Ishikawa (cell line): Measurements from ENCODE around the gene OLFML1.

Experiments
- CEBPB ChIP-seq: IDR thresholded peaks from 2 replicates; pipeline ENCODE4 v1.6.1; 2012
- CREB1 ChIP-seq: IDR thresholded peaks from 2 replicates; pipeline ENCODE4 v1.6.1; 2012; ENCODE audit warnings: low read depth
- EGR1 ChIP-seq: IDR thresholded peaks from 2 replicates; pipeline ENCODE4 v1.6.1; 2012
- EP300 ChIP-seq: IDR thresholded peaks from 2 replicates; pipeline ENCODE4 v1.6.1; 2012; ENCODE audit warnings: borderline replicate concordance
- FOXM1 ChIP-seq: IDR thresholded peaks from 2 replicates; pipeline ENCODE4 v1.6.1; 2012; ENCODE audit warnings: low read depth, borderline replicate concordance
- NFIC ChIP-seq: IDR thresholded peaks from 2 replicates; pipeline ENCODE4 v1.6.1; 2012
- RAD21 ChIP-seq: IDR thresholded peaks from 2 replicates; pipeline ENCODE4 v1.6.1; 2012; ENCODE audit warnings: low read depth
- TAF1 ChIP-seq: IDR thresholded peaks from 2 replicates; pipeline ENCODE4 v1.6.1; 2012; ENCODE audit warnings: low read depth, mild to moderate bottlenecking
- TCF12 ChIP-seq: IDR thresholded peaks from 2 replicates; pipeline ENCODE4 v1.6.1; 2012; ENCODE audit warnings: low read depth
- TEAD4 ChIP-seq: IDR thresholded peaks from 2 replicates; pipeline ENCODE4 v1.6.1; 2012
- YY1 ChIP-seq: IDR thresholded peaks from 2 replicates; pipeline ENCODE4 v1.6.1; 2012; ENCODE audit warnings: low read depth
- ZBTB7A ChIP-seq: IDR thresholded peaks from 2 replicates; pipeline ENCODE4 v1.6.1; 2012; ENCODE audit warnings: low read depth
- TF ChIP-seq, protein P1 (sequence below): IDR thresholded peaks from 2 replicates; pipeline ENCODE4 v1.6.1; 2012
- TF ChIP-seq, protein P2 (sequence below): IDR thresholded peaks from 2 replicates; pipeline ENCODE4 v1.6.1; 2012
- TF ChIP-seq, protein P3 (sequence below): IDR thresholded peaks from 2 replicates; pipeline ENCODE4 v1.6.1; 2012; ENCODE audit warnings: low read depth, mild to moderate bottlenecking

The OLFML1 gene

DNA sequence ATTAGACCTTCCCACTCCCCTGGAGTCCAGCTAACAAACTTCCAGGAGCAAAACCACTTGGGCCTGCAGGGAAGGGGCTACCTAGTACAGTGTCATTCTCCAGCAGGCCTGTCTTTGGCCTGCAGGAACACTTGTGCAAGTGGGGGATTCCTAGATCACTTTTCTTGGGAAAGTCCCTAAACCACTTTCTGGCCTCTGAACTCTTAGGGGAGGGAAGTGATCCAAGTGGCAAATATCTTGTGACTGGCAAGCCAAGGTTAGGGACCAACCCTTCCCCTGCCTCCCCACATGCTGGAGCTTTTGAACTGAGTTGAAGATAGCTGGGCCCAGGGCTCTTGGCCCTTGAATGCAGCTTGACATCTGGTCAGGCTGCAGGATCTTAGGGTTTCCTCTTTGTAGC, 45.7 kb downstream of the OLFML1 start:
- no peak for TF ChIP-seq EGR1
- TF ChIP-seq, protein P1, sequence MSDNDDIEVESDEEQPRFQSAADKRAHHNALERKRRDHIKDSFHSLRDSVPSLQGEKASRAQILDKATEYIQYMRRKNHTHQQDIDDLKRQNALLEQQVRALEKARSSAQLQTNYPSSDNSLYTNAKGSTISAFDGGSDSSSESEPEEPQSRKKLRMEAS = no peak
- TF ChIP-seq CREB1 = no peak
- TF ChIP-seq FOXM1 = no peak
- TF ChIP-seq, protein P2, sequence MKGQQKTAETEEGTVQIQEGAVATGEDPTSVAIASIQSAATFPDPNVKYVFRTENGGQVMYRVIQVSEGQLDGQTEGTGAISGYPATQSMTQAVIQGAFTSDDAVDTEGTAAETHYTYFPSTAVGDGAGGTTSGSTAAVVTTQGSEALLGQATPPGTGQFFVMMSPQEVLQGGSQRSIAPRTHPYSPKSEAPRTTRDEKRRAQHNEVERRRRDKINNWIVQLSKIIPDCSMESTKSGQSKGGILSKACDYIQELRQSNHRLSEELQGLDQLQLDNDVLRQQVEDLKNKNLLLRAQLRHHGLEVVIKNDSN = no peak

DNA sequence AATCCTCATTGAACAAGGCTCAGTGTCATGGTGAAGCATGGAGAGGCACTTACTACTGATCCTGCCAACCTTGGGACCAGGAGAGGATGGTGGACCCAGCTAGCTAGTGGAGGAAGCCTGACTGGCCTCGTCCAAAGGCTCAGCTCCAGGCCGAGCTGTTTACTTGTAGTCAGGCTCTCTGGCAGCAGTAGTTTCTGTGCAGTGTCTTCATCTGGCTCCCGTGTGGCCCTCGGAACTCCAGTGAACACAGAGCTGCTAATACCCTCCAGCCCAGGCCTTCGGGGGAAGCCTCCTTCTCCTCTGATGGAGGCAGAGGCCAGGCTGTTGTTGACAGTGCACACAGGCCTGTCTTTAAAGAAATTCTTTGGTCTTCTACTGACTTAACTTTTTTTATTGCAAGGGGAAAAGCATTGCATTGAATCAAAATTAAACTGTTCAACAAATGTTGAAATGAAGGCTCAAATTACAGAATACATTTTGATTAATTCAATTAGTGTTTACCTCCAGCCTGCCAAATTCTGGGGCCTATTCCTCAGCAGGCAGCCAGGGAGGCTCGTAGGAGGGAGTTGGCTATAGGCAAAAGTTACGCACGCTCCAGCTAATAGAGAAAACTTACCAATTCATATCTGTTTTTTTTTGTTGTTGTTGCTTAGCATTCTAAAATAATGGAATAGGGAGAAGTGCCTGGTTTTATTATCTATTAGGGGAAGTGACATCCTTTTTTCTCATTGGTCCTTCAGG, 47.3 kb downstream of the OLFML1 start:
- TF ChIP-seq, protein P1 = no peak
- TF ChIP-seq ZBTB7A (no peak), EP300 (no peak), CREB1 (no peak), TCF12 (no peak), TEAD4 (no peak), RAD21 (no peak)

DNA sequence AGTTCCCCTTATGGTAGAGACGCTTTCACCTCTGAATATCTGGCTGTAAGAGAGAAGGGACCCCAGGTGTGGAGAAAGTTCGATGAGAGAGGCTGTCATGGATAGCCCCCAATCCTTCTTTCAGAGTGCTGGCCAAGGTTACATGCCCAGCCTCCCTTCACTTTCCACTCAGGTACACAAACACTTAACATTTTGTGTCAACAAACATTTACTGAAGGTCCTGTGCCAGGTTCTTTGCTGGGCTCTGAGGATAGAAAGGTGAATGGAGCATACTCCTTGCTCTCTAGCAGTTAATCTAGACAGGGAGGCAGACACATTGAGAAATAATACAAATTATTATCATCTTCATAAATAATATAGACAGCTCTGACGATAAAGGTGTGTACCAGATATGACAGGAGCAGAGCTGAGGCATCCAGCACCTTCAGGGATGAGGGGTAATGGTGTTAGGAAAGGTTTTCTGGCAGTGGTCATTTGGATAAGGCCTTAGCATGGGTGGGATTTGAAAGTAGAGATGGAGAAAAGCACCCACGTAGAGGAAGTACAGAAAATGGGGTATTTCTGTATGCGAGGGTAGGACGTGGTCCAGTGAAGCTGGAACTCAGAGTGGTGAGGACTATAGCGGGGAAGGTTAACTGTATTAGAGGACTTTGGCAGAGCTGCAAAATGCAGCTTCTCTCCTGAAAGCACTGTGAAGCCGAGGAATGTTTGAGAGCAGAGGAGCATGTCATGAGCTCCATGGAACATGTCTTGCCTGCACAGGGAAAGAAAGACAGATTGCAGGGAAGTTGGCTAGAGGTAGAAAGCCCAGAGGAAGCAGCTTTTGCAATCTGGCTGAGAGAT, 48.1 kb downstream of the OLFML1 start:
- TF ChIP-seq NFIC (no peak), TCF12 (no peak)

DNA sequence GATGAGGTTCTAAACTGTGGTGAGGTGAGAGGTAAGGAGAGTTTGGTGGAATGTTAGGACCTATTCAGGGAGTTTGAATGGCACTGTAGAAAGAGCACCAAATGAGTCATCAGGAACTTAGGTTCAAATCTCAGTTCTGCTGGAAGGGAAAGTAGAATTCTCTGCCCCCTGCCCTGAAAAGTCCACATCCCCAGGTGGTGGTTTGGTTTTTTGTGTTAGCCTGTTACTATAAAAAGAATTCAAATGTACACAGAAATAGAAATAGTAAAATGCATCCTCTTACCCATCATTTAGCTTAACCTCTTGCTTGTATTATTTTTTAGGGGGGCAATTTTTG, 48.7 kb downstream of the OLFML1 start:
- TF ChIP-seq TAF1 = no peak
- no peak for TF ChIP-seq CEBPB
- TF ChIP-seq, protein P3, sequence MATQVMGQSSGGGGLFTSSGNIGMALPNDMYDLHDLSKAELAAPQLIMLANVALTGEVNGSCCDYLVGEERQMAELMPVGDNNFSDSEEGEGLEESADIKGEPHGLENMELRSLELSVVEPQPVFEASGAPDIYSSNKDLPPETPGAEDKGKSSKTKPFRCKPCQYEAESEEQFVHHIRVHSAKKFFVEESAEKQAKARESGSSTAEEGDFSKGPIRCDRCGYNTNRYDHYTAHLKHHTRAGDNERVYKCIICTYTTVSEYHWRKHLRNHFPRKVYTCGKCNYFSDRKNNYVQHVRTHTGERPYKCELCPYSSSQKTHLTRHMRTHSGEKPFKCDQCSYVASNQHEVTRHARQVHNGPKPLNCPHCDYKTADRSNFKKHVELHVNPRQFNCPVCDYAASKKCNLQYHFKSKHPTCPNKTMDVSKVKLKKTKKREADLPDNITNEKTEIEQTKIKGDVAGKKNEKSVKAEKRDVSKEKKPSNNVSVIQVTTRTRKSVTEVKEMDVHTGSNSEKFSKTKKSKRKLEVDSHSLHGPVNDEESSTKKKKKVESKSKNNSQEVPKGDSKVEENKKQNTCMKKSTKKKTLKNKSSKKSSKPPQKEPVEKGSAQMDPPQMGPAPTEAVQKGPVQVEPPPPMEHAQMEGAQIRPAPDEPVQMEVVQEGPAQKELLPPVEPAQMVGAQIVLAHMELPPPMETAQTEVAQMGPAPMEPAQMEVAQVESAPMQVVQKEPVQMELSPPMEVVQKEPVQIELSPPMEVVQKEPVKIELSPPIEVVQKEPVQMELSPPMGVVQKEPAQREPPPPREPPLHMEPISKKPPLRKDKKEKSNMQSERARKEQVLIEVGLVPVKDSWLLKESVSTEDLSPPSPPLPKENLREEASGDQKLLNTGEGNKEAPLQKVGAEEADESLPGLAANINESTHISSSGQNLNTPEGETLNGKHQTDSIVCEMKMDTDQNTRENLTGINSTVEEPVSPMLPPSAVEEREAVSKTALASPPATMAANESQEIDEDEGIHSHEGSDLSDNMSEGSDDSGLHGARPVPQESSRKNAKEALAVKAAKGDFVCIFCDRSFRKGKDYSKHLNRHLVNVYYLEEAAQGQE = no peak
- no peak for TF ChIP-seq NFIC
- TF ChIP-seq RAD21 = no peak

DNA sequence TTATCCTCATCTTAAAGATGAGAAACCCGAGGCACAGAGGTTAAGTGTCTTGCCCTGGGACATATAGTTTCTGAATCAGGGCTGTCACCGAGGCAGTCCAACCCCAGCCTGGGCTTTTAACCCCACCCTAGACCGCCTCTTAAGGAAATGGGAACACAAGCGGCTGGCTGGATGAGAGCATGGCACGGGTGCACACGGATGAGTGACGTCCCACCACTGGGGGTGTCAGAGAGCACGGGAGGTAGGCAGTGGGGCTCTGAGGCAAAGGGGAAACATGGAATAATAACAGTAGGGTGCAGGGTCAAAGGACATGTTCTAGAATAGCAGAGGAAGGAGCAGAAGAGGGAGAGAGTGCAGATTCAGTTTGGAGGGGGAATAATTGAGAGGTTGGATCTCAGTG, 50.8 kb downstream of the OLFML1 start:
- TF ChIP-seq EGR1 (no peak), CEBPB (no peak)

DNA sequence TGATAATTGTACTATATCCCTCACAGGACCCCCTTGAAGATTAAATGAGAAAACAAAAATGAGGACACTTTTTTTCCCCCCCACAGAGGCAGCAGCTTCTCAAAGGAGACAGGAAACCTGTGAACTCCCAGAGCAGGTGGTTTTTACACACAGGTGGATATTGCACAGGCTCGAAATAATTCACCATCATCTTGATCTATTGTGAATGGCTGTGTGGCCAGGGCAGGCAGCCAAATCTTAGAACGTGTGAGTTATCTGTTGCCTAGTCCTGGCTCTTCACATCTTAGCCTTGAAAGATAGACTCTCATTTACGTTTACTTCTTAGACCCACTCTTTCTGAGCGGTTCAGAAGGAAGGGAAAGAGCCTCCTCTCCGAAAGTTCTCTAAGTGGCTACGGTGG, 52.0 kb downstream of the OLFML1 start:
- TF ChIP-seq, protein P1 = no peak
- TF ChIP-seq, protein P3 = no peak
- TF ChIP-seq FOXM1 = no peak
- TF ChIP-seq, protein P2 = no peak
- no peak for TF ChIP-seq EGR1
- no peak for TF ChIP-seq YY1
- TF ChIP-seq ZBTB7A = no peak
- no peak for TF ChIP-seq RAD21
- TF ChIP-seq TCF12 = no peak
- TF ChIP-seq CREB1 = no peak
- TF ChIP-seq TEAD4 = no peak
- TF ChIP-seq CEBPB = no peak
- no peak for TF ChIP-seq TAF1
- no peak for TF ChIP-seq EP300
- TF ChIP-seq NFIC = no peak
